HG02885 (cell line): ENCODE measurements around the gene STAG1.
"Not testable (repeated sequence)": the region's sequence is repeated elsewhere in the genome, so short reads cannot be mapped to it uniquely, and the experiment has no call there.

ENCODE experiments used
- ATAC-seq: cut with Tn5 transposase; IDR thresholded peaks from one replicate; pipeline ENCODE4 v1.9.1; 2021; ENCODE audit warnings: mild to moderate bottlenecking; ENCODE audit not compliant: unreplicated experiment, poor library complexity

Gene STAG1

GRCh38 chr3:136350557-136350956 is 401.6 kb downstream of the STAG1 start:
- ATAC-seq, result no peak

GRCh38 chr3:136350132-136350531 is 402.0 kb downstream of the STAG1 start:
- no peak for ATAC-seq

GRCh38 chr3:136346486-136346885 is 405.7 kb downstream of the STAG1 start:
- no peak for ATAC-seq

- no peak for ATAC-seq
Observed at GRCh38 chr3:136343873-136344555, 408.2 kb downstream of the STAG1 start.

GRCh38 chr3:136343446-136343845 is 408.7 kb downstream of the STAG1 start:
- no peak for ATAC-seq

- ATAC-seq, result no peak
Observed at GRCh38 chr3:136336329-136337100, 415.7 kb downstream of the STAG1 start.

DNA sequence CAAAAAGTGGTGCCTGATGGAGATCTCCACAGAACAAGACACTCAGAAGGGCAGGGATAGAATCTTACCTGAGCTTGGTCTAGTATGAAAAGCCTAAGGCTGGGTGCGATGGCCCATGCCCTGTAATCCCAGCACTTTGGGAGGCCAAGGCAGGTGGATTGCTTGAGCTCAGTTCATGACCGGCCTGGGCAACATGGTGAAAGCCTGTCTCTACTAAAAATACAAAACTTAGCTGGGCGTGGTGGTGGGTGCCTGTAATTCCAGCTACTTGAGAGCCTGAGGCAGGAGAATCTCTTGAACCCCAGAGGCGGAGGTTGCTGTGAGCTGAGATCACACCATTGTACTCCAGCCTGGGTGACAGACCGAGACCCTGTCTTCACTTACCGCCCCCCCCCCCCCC is 417.5 kb downstream of the STAG1 start:
- ATAC-seq, result not testable (repeated sequence)

- no peak for ATAC-seq
Observed at GRCh38 chr3:136334209-136334608, 418.0 kb downstream of the STAG1 start.

DNA sequence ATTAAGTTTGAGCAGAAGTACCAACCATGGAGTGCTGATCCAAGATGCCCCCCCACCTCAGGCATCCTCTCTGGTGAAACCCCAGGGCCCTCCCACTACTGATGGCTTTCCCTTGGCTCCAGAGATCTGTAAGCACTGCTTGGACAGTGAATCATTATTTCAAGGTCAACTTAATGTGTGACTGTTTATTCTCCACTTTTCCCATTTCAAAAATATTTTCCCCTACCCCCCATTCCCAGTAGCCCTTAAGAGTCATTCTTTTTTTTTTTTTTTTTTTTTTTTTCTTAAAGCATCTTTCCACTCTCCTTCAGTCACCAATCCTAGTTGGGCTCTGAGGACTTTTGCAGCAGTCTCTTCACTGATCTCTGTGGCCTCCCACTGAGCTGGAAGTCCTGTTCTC is 419.4 kb downstream of the STAG1 start:
- no peak for ATAC-seq

GRCh38 chr3:136332302-136332701 is 419.9 kb downstream of the STAG1 start:
- no peak for ATAC-seq

DNA sequence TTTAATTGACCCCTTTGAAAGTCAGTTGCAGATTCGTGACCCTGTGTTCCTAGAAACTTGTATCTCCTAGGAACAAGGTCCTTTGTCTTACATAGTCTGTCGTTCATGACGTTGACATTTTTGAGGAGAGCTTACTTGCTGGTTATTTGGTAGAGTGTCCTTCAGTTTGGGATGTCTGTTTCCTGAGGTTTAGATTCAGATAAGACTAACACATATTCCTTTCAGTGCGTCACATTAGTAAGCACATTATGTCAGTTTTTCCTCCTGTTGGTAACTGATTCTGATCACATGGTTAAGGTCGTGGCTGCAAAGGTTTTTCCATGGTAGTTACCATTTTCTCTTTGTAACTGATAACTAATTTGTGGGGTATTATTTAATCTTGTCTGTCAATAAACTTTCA is 421.3 kb downstream of the STAG1 start:
- ATAC-seq, result no peak

DNA sequence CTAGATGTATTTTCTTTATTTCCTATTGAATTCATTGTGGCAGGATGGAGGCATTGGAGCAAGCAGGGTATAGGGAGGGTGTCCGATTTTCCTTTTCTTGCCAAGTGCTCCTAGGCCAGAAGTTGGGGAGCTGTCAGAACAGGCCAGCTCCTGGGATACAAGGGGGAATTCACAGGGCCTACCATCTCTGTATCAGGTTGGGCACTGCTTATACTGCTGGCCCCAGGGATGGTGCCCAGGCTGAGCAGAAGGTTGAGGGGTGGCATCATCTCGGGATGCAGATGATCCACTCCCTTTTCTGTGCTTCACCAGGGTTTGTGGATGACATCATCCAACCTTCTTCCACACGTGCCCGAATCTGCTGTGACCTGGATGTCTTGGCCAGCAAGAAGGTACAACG is 422.6 kb downstream of the STAG1 start:
- ATAC-seq, result no peak

- ATAC-seq, result no peak
Observed at GRCh38 chr3:136327671-136328070, 424.5 kb downstream of the STAG1 start.

- ATAC-seq, result no peak
Observed at GRCh38 chr3:136326316-136326715, 425.9 kb downstream of the STAG1 start.

DNA sequence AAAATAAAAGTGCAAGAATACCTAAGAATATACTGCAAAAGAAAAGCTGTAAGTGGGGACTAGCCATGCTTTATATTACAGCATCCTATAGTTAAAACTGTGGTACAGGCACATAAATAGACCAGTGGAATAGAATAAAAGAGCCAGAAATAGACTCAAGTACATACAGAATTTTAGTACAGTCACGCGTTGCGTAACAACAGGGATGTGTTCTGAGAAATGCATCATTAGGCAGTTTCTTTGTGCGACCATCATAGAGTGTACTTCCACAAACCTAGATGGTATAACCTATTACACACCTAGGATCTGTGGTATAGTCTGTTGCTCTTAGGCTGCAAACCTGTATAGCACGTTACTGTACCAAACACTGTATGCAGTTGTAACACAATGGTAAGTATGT is 440.2 kb downstream of the STAG1 start:
- no peak for ATAC-seq

- no peak for ATAC-seq
Observed at GRCh38 chr3:136311261-136311660, 440.9 kb downstream of the STAG1 start.

DNA sequence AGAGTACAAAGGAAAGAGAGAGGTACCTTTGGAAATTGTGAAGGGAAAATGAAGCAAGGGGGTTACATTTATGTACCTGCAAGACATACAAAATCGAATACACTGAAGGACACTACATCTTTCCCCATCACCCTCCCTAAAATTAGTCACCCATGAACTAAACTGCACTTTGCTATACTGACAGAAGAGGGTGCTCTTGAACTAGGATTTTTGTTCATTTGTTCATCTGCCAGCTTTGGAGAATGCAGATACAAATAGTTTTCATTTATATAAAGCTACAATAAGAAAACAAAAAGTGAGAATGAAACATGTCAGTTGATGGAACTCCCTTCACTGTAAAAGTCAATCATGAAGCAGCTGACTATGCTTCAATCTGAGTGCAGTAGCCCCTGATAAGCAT is 446.3 kb downstream of the STAG1 start:
- ATAC-seq, result no peak

DNA sequence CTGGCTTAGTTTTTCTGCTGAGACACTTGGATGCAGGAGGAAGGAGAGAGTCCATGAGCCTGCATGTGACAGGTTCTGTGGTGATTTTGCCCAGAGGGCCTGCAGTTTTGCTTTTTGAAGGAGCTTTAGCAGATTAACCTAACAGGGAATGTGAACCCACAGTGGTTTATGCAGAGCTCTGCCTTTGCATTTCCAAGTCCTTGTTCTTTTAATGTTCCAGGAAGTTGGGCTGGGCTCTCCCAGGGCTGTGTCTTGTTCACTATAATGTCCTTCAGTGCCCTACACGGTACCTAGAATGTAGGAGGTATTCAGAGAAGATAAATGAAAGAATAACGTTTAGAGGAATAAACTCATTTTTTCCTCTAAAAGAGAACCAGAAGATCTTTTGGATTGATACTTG is 451.7 kb downstream of the STAG1 start:
- no peak for ATAC-seq

- ATAC-seq, result no peak
Observed at GRCh38 chr3:136297826-136298225, 454.4 kb downstream of the STAG1 start.

- no peak for ATAC-seq
Observed at GRCh38 chr3:136296960-136297359, 455.2 kb downstream of the STAG1 start.

DNA sequence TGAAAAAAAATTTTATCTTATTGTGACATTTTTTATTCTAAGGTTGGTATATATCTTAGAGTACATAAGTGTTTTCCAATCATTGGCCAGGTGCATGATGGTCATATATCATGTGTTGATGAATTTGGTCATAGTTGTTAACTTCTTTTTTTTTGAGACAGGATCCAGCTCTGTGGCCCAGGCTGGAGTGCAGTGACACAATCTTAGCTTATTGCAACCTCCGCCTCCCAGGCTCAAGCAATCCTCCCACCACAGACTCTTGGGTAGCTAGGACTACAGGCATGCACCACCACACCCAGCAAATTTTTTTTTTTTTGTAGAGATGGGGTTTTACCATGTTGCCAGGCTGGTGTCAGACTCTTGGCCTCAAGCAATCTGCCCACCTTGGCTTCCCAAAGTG is 458.0 kb downstream of the STAG1 start:
- no peak for ATAC-seq

- no peak for ATAC-seq
Observed at GRCh38 chr3:136293279-136293678, 458.9 kb downstream of the STAG1 start.
